K562 (cell line): ENCODE data around the gene GAL3ST1. TPM values are rescaled to one million over a fixed set of nuclear protein-coding genes. Genes with fewer than 3 reads are reported as not detected.
"Not testable (repeated sequence)": the region's sequence is repeated elsewhere in the genome, so short reads cannot be mapped to it uniquely, and the experiment has no call there.

Experiments used
- ATAC-seq: fragments of 200-7000 bp; cut with Tn5 transposase; 3 replicates; pipeline ENCODE4 v1.9.1; 2020; ENCODE audit warnings: moderate library complexity
- BruUV-seq: library from RNA; stranded (reverse); fragments of 400-500 nt; replicated peaks from 2 replicates; lab custom pipeline; 2021; lab: Mats Ljungman, UMichigan
- CTCF ChIA-PET: fragments of 300-600 bp; formaldehyde crosslinking; extraction: SDS; loops from one replicate; lab custom pipeline; 2021; ENCODE audit warnings: low intra/inter-chr PET ratio; lab: Yijun Ruan, JAX
- POLR2A ChIA-PET: fragments of 300-600, 350-650 bp; sonication (Branson Sonifier 250); formaldehyde crosslinking; extraction: SDS; loops from one replicate; lab custom pipeline; 2021; ENCODE audit warnings: antibody characterized with exemption, inconsistent platforms; lab: Yijun Ruan, JAX
- DNase-seq, 4 experiments: peaks; one replicate each; pipeline versions ENCODE4 v3.0.0 to v3.0.0-alpha.2; 2011 to 2018; ENCODE audit warnings: low spot score in 3 of 4, mixed read lengths in 3 of 4; ENCODE audit errors: extremely low read depth in 1 of 4
- FAIRE-seq: peaks from 2 replicates; lab custom pipeline; 2011; peaks lifted over from hg19 to GRCh38; lab: Jason Lieb, UNC
- H2AFZ ChIP-seq: 2 replicates; pipeline ENCODE4 v1.6.0; 2011; ENCODE audit warnings: low read depth, low read length, control low read depth, inconsistent platforms
- H3K27ac ChIP-seq: fragments of 200-600 bp; 3 replicates; pipeline ENCODE4 v1.8.0; 2011; ENCODE audit warnings: low read depth, mild to moderate bottlenecking, control low read depth, inconsistent platforms, low read length, moderate library complexity, mixed read lengths; ENCODE audit errors: extremely low read depth
- H3K27me3 ChIP-seq, 2 experiments: fragments of 300-600 bp in 1 of 2; 2 replicates in 1 of 2; 3 replicates in 1 of 2; pipeline versions ENCODE4 v1.6.0 to v1.8.0; 2011; ENCODE audit warnings: inconsistent platforms in 2 of 2, low read length in 2 of 2, mild to moderate bottlenecking in 1 of 2, mixed read lengths in 1 of 2, moderate library complexity in 1 of 2; ENCODE audit not compliant: control insufficient read depth in 2 of 2, insufficient read depth in 2 of 2
- H3K36me3 ChIP-seq: fragments of 300-600 bp; 3 replicates; pipeline ENCODE4 v1.8.0; 2011; ENCODE audit warnings: mild to moderate bottlenecking, low read length, inconsistent platforms; ENCODE audit not compliant: control insufficient read depth, insufficient read depth
- H3K4me1 ChIP-seq, 2 experiments: fragments of 200-600 bp in 1 of 2; replicated peaks in 1 of 2; 2 replicates in 1 of 2; 3 replicates in 1 of 2; pipeline versions ENCODE4 v1.5.1 to v1.8.0; 2011; ENCODE audit warnings: inconsistent platforms in 2 of 2, low read length in 2 of 2, mild to moderate bottlenecking in 1 of 2, mixed read lengths in 1 of 2, moderate library complexity in 1 of 2; ENCODE audit not compliant: control insufficient read depth in 2 of 2, insufficient read depth in 2 of 2
- H3K4me2 ChIP-seq: 2 replicates; pipeline ENCODE4 v1.6.1; 2011; ENCODE audit warnings: low read length, control low read depth, inconsistent platforms, mixed read lengths; ENCODE audit not compliant: insufficient read depth
- H3K4me3 ChIP-seq: fragments of 200-600 bp; sonication (generic), shearing (Covaris generic); 2 replicates; pipeline ENCODE4 v1.5.1; 2016; ENCODE audit warnings: control low read depth, inconsistent platforms
- H3K79me2 ChIP-seq: fragments of 200-600 bp; 3 replicates; pipeline ENCODE4 v1.8.0; 2011; ENCODE audit warnings: low read length, inconsistent platforms; ENCODE audit not compliant: control insufficient read depth, insufficient read depth
- H3K9ac ChIP-seq, 2 experiments: 2 replicates each; pipeline versions ENCODE4 v1.6.0 to v1.6.1; 2011; ENCODE audit warnings: low read depth in 2 of 2, low read length in 2 of 2, control low read depth in 1 of 2, inconsistent platforms in 1 of 2, mild to moderate bottlenecking in 1 of 2, mixed read lengths in 1 of 2; ENCODE audit not compliant: insufficient read depth in 1 of 2
- H3K9me1 ChIP-seq: one replicate; pipeline ENCODE4 v1.6.0; 2011; ENCODE audit warnings: inconsistent platforms, mild to moderate bottlenecking, low read length, moderate library complexity; ENCODE audit not compliant: control insufficient read depth, insufficient read depth
- H3K9me3 ChIP-seq: replicated peaks from 2 replicates; pipeline ENCODE4 v1.5.1; 2011; ENCODE audit warnings: low read depth, low read length, inconsistent platforms; ENCODE audit not compliant: control insufficient read depth, insufficient read depth
- H4K20me1 ChIP-seq: replicated peaks from 2 replicates; pipeline ENCODE4 v1.6.1; 2011; ENCODE audit warnings: low read length, inconsistent platforms, mixed read lengths; ENCODE audit not compliant: control insufficient read depth, insufficient read depth
- MYBL2 ChIP-seq, 2 experiments: fragments of 450-650 bp in 1 of 2; sonication (generic) in 1 of 2; formaldehyde crosslinking in 1 of 2; IDR thresholded peaks; 2 replicates each; pipeline versions ENCODE4 v1.6.1 to v1.8.1; 2017 to 2022; ENCODE audit warnings: borderline replicate concordance in 1 of 2, inconsistent platforms in 1 of 2, low read depth in 1 of 2, mild to moderate bottlenecking in 1 of 2, missing genetic modification reagents in 1 of 2, moderate library complexity in 1 of 2
- ZNF121 ChIP-seq: sonication (generic); formaldehyde crosslinking; conservative IDR thresholded peaks from 2 replicates; pipeline ENCODE4 v1.8.0; 2022; ENCODE audit warnings: missing genetic modification reagents
- WGBS: fragments of 100-300 bp; shearing (Covaris generic); methylation state at CpG from one replicate; pipeline ENCODE4 v1.1.6; 2016; ENCODE audit warnings: low coverage, mixed read lengths; ENCODE audit not compliant: insufficient coverage; ENCODE audit errors: missing lambda C conversion rate; 5-methylcytosine and 5-hydroxymethylcytosine counted together
- in situ Hi-C: fragments of 300-500 bp; cut with MboI; formaldehyde crosslinking; loops from 4 replicates; pipeline ENCODE4 v1.15.0; 2018; ENCODE audit warnings: inconsistent platforms, mixed read lengths
- intact Hi-C: fragments of 100-400 bp; cut with micrococcal nuclease; formaldehyde crosslinking; loops from 2 replicates; pipeline ENCODE4 v1.14.2; 2022
- polyA plus RNA-seq, 8 experiments: library from polyadenylated mRNA; depleted of rRNA in 4 of 8; stranded (reverse) in 5 of 8; unstranded in 3 of 8; fragments of >200 nt; fragmentation: Nextera tagmentation in 2 of 8; fragmentation: Illumina TruSeq in 1 of 8; extraction: Ambion mirVana in 2 of 8; extraction: Trizol in 1 of 8; gene quantifications; 2 replicates each; pipeline versions ENCODE4 v1.2.1 to v1.2.3, GENCODE V29; 2011 to 2014; ENCODE audit warnings: inconsistent platforms in 1 of 8, missing spikeins in 1 of 8
- total RNA-seq, 7 experiments: library from RNA; depleted of rRNA in 6 of 7; stranded (reverse); fragments of >200 nt in 6 of 7; fragmentation: Illumina TruSeq in 2 of 7; extraction: Trizol in 2 of 7; gene quantifications; 2 replicates each; pipeline versions ENCODE4 v1.2.1 to v1.2.3, GENCODE V29; 2011 to 2021; ENCODE audit warnings: low replicate concordance in 1 of 7

The GAL3ST1 gene
- total and polyA plus RNA-seq, 9 of the 15 experiments (the other 6 are each of a cell fraction or from before 2014, with no cell fraction given) = 0.03 to 1.9 (median 0.33) TPM; not detected in 1

GRCh38 chr22:30567277-30567676 is 7.2 kb downstream of the GAL3ST1 start:
- CTCF ChIA-PET, BruUV-seq, H3K9ac ChIP-seq: not testable (repeated sequence)

DNA sequence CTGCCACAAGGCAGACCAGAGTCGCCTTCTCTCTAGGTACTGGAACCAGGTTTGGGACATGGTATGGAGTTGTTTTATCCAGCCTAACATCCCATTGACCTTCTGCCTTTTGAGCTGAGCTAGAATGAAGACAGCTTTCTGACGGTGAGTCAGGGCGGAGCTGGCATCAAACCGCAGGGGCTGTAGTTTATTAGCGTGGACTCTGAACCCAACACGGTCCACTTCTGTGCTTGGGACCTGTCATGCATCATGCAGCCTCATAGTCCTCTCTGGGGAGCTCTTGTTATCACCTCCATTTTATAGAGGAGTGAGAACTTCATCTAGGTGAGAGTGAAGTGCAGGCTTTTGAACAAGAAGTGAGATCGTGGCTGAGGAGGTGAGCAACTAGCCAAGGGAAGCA is 8.3 kb downstream of the GAL3ST1 start:
- no peak overlapping the region for H3K4me3 ChIP-seq
- H3K4me1 ChIP-seq = no peaks in the 10 kb centered on the region
- no peak for FAIRE-seq
- H3K9ac ChIP-seq = no peak overlapping the region
- POLR2A ChIA-PET = interaction anchor here (1.0 to 1.5 kb wide), 2 partner anchors 15 to 19 kb away, joined by 3 to 4 read pairs; no protein-coding TSS in a partner anchor
- no peak overlapping the region for H3K4me2 ChIP-seq
- CTCF ChIA-PET = no interaction called here
- ATAC-seq = no peak
- H3K79me2 ChIP-seq = no peaks in the 10 kb centered on the region
- no TSS peak for BruUV-seq
- no peak for TF ChIP-seq MYBL2 (IDR thresholded peaks at IDR 0.05; ENCODE audit: low read depth)
- TF ChIP-seq MYBL2 (CRISPR knock-in tag; IDR thresholded peaks at IDR 0.05; ENCODE audit: borderline replicate concordance) = no peak
- H2AFZ ChIP-seq = no peak overlapping the region
- H4K20me1 ChIP-seq = no peaks in the 10 kb centered on the region; the same call in 1 of the 2 replicates
- H3K27ac ChIP-seq = no peak overlapping the region
- H3K9me3 ChIP-seq = no peaks in the 10 kb centered on the region
- WGBS = 0% methylated on average over 7 of the region's 7 CpGs
- no peak for DNase-seq
- in situ Hi-C loops = no loop called here
- H3K36me3 ChIP-seq = no peaks in the 10 kb centered on the region
- intact Hi-C loops = no loop called here
- peaks cover 0 to 20% of the 10 kb centered on the region in 2 experiments; a peak in 3 of 5 replicates for H3K27me3 ChIP-seq
- H3K9me1 ChIP-seq = no peaks in the 10 kb centered on the region

More at GRCh38 chr22:30567277-30567676, 7.2 kb downstream of the GAL3ST1 start:
- 20% methylated on average over 6 of the region's 6 CpGs for WGBS
- H3K4me1 ChIP-seq, intact Hi-C loops, in situ Hi-C loops, H3K27ac ChIP-seq, DNase-seq, H2AFZ ChIP-seq, H3K4me2 ChIP-seq, H3K4me3 ChIP-seq, FAIRE-seq, H3K36me3 ChIP-seq, ATAC-seq, POLR2A ChIA-PET, H4K20me1 ChIP-seq, H3K79me2 ChIP-seq, H3K9me1 ChIP-seq, H3K9me3 ChIP-seq: not testable (repeated sequence)
- peaks cover 0 to 21% of the 10 kb centered on the region in 2 experiments; a peak in 3 of 5 replicates for H3K27me3 ChIP-seq
- TF ChIP-seq ZNF121 (CRISPR knock-in tag) = peak; percentile 69
